Aorta (tissue), 5 donors: ENCODE measurements around the gene TMEM273. TPM values are rescaled to one million over a fixed set of nuclear protein-coding genes. Genes with fewer than 3 reads are reported as not detected.

ENCODE experiments used
- ATAC-seq: fragments of 200-7000 bp; cut with Tn5 transposase; one replicate; pipeline ENCODE4 v1.9.1; 2022; ENCODE audit warnings: moderate library complexity; ENCODE audit not compliant: low FRiP score
- DNase-seq, 2 donors: peaks; one replicate each; pipeline ENCODE4 v3.0.0-alpha.2; 2020
- H3K27ac ChIP-seq, 2 donors: one replicate each; pipeline ENCODE4 v1.5.1; 2013; ENCODE audit warnings: low read length in 2 of 2, mild to moderate bottlenecking in 2 of 2, moderate library complexity in 2 of 2, control low read depth in 1 of 2, inconsistent platforms in 1 of 2, low read depth in 1 of 2
- H3K27me3 ChIP-seq, 2 donors: one replicate each; pipeline ENCODE4 v1.6.1; 2013; ENCODE audit warnings: control low read depth in 1 of 2, low read length in 1 of 2, mild to moderate bottlenecking in 1 of 2, moderate library complexity in 1 of 2; ENCODE audit not compliant: insufficient read depth in 2 of 2, control insufficient read depth in 1 of 2
- H3K36me3 ChIP-seq, 2 donors: one replicate each; pipeline ENCODE4 v1.6.1; 2013; ENCODE audit warnings: control low read depth in 1 of 2, low read length in 1 of 2, mild to moderate bottlenecking in 1 of 2; ENCODE audit not compliant: insufficient read depth in 2 of 2, control insufficient read depth in 1 of 2
- H3K4me1 ChIP-seq, 2 donors: one replicate each; pipeline ENCODE4 v1.6.1; 2013; ENCODE audit warnings: low read length in 2 of 2, control low read depth in 1 of 2, mild to moderate bottlenecking in 1 of 2, moderate library complexity in 1 of 2; ENCODE audit not compliant: insufficient read depth in 2 of 2, control insufficient read depth in 1 of 2
- H3K4me3 ChIP-seq, 2 donors: one replicate each; pipeline ENCODE4 v1.5.1; 2013; ENCODE audit warnings: low read length in 2 of 2, control low read depth in 1 of 2, mild to moderate bottlenecking in 1 of 2
- H3K9me3 ChIP-seq: one replicate; pipeline ENCODE4 v1.6.1; 2013; ENCODE audit warnings: mild to moderate bottlenecking, low read length; ENCODE audit not compliant: control insufficient read depth
- WGBS, 2 donors: extraction: QIAGEN DNeasy Blood & Tissue Kit; methylation state at CpG; one replicate each; pipeline ENCODE4 v1.1.7; 2013; 5-methylcytosine and 5-hydroxymethylcytosine counted together
- intact Hi-C, 2 donors: fragments of 100-400 bp; cut with DNase I; formaldehyde crosslinking; loops; one replicate each; pipeline versions ENCODE4 v1.14.2 to v1.15.0; 2022
- polyA plus RNA-seq, 2 donors: library from polyadenylated mRNA; stranded (reverse); fragments of 200-250 nt; gene quantifications; one replicate each; pipeline ENCODE4 v1.2.3, GENCODE V29; 2013
- total RNA-seq, 2 donors: library from RNA; stranded (reverse); fragmentation: NEBNext Ultra II Directional; extraction: Animal tissue kit (Norgen Biotek cat#: 25700); gene quantifications; one replicate each; pipeline ENCODE4 v1.2.1, GENCODE V29; 2021
- donor health status: healthy with polysubstance abuse.
- donor health status: Bipolar disorder and iron deficiency.
- donor health status: DM: no; HTN: no; CAD: no.
- donor health status: DM: no; HTN: no; CAD: no.
- donor health status: DM: yes; HTN: yes; CAD: no.

The TMEM273 gene
- total and polyA plus RNA-seq, 4 donors, result 3.1 to 44.7 (median 13.9) TPM

DNA sequence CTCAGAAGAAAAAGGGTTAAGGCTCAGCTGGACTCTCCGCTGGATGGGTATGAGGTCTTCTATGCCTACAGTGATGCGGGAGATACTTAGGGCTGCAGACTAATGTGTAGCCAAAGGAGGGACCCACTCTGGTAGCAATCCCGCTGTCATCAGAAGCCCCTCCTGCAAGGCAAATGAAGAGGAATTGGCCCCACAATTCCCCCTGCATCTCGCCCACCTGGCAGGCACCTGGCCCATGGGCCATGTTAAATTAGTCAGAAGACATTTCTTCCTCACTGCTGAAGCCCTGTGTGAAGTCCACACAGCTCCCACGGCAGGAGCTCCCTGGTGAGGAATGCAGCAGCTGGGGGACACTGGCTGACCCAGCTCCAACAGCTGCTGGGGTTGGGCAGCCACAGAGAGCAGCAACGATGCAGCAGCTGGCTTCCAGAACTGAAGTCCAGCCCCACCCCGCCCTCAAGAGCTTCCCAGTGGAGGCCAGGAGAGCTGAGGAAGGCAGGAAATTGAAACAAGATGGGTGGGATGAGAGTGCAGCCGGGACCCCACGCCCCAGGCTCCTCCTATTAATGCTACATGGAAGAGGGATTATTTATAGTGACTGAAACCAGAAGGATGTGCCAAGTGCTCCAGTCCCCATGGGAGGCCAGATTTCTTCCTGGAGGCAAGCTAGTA is 78.4 kb downstream of the TMEM273 start:
- DNase-seq (peak; percentile 76 to 82), ATAC-seq (peak; percentile 8)
- Histone ChIP-seq H3K4me3 (no peak overlapping the region), H3K4me1 (peaks cover 2 to 21% of the 10 kb centered on the region in 2 donors), H3K27me3 (no peaks in the 10 kb centered on the region), H3K9me3 (no peaks in the 10 kb centered on the region), H3K27ac (peak overlapping the region; percentile 29 to 88), H3K36me3 (no peaks in the 10 kb centered on the region)
- intact Hi-C loops, result loop anchor here in 1 of 2 donors (10.0 kb wide), 1 partner anchor 85 kb away; no protein-coding TSS in a partner anchor
- WGBS, 2 donors, result 26 to 32% methylated on average over 9 of the region's 9 CpGs

DNA sequence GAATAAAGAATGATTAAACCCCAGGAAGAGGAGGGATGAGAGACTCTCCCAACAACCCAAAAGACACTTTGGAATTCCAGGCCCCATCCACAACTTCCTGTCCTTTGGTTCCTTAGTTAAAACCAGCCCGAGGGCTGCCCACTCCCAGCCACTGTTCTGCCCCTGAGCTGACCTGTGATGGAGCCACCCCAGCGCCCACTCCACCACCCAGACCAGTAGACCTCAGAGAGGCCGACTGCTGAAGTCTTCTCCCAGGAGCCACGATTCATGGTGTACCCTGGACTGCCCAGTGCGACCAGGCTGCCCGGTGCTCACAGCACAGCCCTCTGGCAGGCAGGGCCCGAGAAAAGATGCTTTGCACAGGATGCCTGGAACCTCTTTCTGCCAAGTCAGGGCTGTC is 79.5 kb downstream of the TMEM273 start:
- peaks cover 5 to 21% of the 10 kb centered on the region in 2 donors for H3K4me1 ChIP-seq
- no peaks in the 10 kb centered on the region for H3K9me3 ChIP-seq
- peak overlapping the region; percentile 6 to 28 for H3K27ac ChIP-seq
- no peaks in the 10 kb centered on the region for H3K36me3 ChIP-seq
- intact Hi-C loops, result no loop called here
- WGBS, 2 donors, result 82 to 85% methylated on average over 7 of the region's 7 CpGs
- no peaks in the 10 kb centered on the region for H3K27me3 ChIP-seq
- ATAC-seq, result no peak
- no peak overlapping the region for H3K4me3 ChIP-seq
- DNase-seq, result no peak

DNA sequence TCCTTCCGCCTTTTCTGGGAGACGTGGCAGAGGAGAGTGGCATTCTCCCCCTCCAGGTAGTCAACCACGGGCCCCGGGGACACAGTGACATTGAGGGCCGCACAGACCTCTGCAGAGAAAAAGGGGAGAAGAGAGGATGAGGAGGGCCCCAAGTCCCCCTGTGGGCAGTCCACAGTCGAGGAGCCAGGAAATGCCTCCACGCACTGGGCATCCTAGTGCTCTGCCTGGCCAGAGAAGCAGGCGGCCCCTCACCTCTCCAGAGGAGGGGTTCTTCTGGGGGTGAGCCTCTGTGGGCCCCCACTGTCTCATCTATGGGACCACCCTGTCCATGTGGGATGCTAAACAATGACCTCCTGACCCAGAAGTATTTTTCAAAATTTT is 80.3 kb downstream of the TMEM273 start:
- H3K4me1 ChIP-seq, result peaks cover 5 to 18% of the 10 kb centered on the region in 2 donors
- no peak for DNase-seq
- no peaks in the 10 kb centered on the region for H3K9me3 ChIP-seq
- no peak for ATAC-seq
- intact Hi-C loops, result no loop called here
- no peaks in the 10 kb centered on the region for H3K36me3 ChIP-seq
- H3K27me3 ChIP-seq, result no peaks in the 10 kb centered on the region
- 91 to 92% methylated on average over 8 of the region's 8 CpGs for WGBS, 2 donors
- H3K27ac ChIP-seq, result peak overlapping the region in 1 of 2 donors; percentile 23
- no peak overlapping the region for H3K4me3 ChIP-seq

DNA sequence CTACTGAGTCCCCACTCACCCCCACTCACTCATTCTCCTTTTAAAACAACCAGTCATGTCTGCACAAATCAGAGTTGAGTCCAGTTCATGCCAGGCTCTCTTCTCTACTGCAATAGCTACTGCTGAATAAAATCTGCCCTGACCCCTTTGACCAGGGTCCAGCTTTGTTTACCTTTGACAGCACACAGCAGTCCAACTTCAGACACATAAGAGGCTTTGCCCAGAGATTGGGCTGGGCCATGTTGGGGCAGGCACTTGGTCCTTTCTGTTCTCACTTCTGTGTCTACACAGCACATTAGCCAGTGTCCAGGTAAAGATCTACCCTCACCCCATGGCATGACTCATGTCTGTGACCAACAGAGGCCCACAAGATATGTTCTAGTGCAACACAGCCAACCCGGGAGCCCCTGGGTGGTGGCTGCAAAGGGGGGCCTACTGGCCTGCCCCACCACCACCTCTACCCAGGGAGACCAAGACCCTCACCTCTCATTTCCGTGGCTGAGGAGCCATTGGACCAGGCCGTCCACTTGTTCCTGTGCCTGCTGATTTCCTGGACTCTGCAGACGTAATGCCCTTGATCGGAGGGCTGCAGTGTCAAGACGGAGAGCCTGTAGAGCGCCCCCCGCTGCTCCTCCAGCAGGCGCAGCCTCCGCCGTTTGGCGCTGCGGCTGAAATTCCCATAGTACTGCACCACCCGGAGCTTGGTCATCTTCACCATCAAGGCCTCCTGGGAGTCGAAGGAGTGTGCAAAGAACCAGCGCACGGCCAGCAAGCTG is 80.9 kb downstream of the TMEM273 start:
- WGBS, 2 donors, result 90% methylated on average over 17 of the region's 17 CpGs
- no peaks in the 10 kb centered on the region for H3K27me3 ChIP-seq
- H3K4me3 ChIP-seq, result no peak overlapping the region
- intact Hi-C loops, result no loop called here
- DNase-seq (no peak), ATAC-seq (no peak)
- no peaks in the 10 kb centered on the region for H3K36me3 ChIP-seq
- peaks cover 5 to 17% of the 10 kb centered on the region in 2 donors for H3K4me1 ChIP-seq
- peak overlapping the region; percentile 4 to 77 for H3K27ac ChIP-seq
- no peaks in the 10 kb centered on the region for H3K9me3 ChIP-seq

DNA sequence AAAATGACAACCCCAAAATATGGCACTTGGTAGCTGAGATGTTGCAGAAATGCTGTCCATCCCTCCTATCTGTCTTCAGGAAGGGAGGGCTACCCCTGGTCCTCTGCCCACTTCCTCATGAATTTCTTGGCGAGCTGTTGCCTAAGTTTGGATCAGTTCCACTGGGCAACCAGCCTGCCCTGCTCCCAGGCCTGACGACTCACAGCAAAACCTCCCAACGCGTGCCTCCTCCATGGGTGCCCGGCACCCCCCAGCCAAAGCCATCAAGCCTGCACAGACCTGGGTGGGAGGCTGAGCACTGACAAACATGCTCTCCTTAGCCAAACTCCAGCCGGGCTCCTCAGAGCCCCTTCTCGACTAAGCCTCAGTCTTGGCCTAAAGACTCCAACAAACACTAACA is 81.7 kb downstream of the TMEM273 start:
- peak overlapping the region; percentile 4 to 77 for H3K27ac ChIP-seq
- ATAC-seq (peak; percentile 68), DNase-seq (peak; percentile 75 to 84)
- no peak overlapping the region for H3K4me3 ChIP-seq
- intact Hi-C loops, result no loop called here
- WGBS, 2 donors, result 6% methylated on average over 7 of the region's 7 CpGs
- peaks cover 5 to 17% of the 10 kb centered on the region in 2 donors for H3K4me1 ChIP-seq
- H3K27me3 ChIP-seq, result no peaks in the 10 kb centered on the region
- no peaks in the 10 kb centered on the region for H3K36me3 ChIP-seq
- H3K9me3 ChIP-seq, result no peaks in the 10 kb centered on the region

DNA sequence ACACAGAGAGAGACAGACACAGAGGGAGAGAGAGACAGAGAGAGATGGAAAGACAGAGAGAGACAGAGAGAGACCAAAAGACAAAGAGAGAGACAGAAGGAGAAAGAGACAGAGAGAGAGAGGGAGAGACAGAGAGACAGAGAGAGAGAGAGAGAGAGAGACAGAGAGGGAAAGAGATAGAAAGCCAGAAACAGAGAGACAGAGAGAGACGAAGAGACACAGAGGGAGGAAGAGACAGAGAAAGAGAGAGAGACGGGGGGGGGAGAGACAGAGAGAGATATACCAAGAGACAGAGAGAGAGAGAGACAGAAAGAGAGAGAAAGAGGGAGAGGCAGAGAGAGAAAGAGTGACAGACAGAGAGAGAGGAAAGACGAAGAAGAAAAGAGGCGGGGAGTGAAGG is 83.1 kb downstream of the TMEM273 start:
- no peaks in the 10 kb centered on the region for H3K9me3 ChIP-seq
- no peak for ATAC-seq
- intact Hi-C loops, result no loop called here
- no peak for DNase-seq
- H3K4me1 ChIP-seq, result peaks cover 5 to 17% of the 10 kb centered on the region in 2 donors
- no peaks in the 10 kb centered on the region for H3K36me3 ChIP-seq
- no peak overlapping the region for H3K4me3 ChIP-seq
- WGBS, 2 donors, result 70 to 75% methylated on average over 4 of the region's 4 CpGs
- H3K27ac ChIP-seq, result peak overlapping the region; percentile 88 to 89
- no peaks in the 10 kb centered on the region for H3K27me3 ChIP-seq

Other genes with a start within 250 kb of the TMEM273 start
- not detected for gene LRRC18, start 248.6 kb downstream of the TMEM273 start, total RNA-seq
- gene LRRC18, start 248.6 kb downstream of the TMEM273 start, polyA plus RNA-seq, result not detected
- gene VSTM4, start 72.9 kb downstream of the TMEM273 start, total RNA-seq, result 10 to 100 TPM; 24.6 to 34.2 TPM
- gene VSTM4, start 72.9 kb downstream of the TMEM273 start, polyA plus RNA-seq, result 10 to 100 TPM in 1 of 2 donors, 1 to 10 TPM in 1; 8.0 to 11.4 TPM
- gene FAM170B, start 54.4 kb downstream of the TMEM273 start, total RNA-seq, result not detected
- not detected for gene FAM170B, start 54.4 kb downstream of the TMEM273 start, polyA plus RNA-seq
- under 1 TPM; 0.09 to 0.13 TPM for gene C10orf71, start 110.8 kb upstream of the TMEM273 start, total RNA-seq
- gene C10orf71, start 110.8 kb upstream of the TMEM273 start, polyA plus RNA-seq, result under 1 TPM in 1 of 2 donors, not detected in 1; 0.13 TPM
- gene DRGX, start 207.7 kb upstream of the TMEM273 start, total RNA-seq, result not detected
- not detected for gene DRGX, start 207.7 kb upstream of the TMEM273 start, polyA plus RNA-seq